Sciatic nerve (tissue), 2 donors: Measurements from ENCODE around the gene TUBD1. TPM values are rescaled to one million over a fixed set of nuclear protein-coding genes. Genes with fewer than 3 reads are reported as not detected.
"Not testable (repeated sequence)": the region's sequence is repeated elsewhere in the genome, so short reads cannot be mapped to it uniquely, and the experiment has no call there.

Experiments used
- ATAC-seq: fragments of 200-7000 bp; cut with Tn5 transposase; one replicate; pipeline ENCODE4 v1.9.1; 2020; ENCODE audit warnings: mild to moderate bottlenecking, moderate library complexity
- DNase-seq: peaks from one replicate; pipeline ENCODE4 v3.0.0-alpha.2; 2020; ENCODE audit warnings: low spot score
- intact Hi-C: fragments of 100-400 bp; cut with DNase I; formaldehyde crosslinking; loops from one replicate; pipeline ENCODE4 v1.14.2; 2022
- total RNA-seq: library from RNA; stranded (reverse); fragmentation: NEBNext Ultra II Directional; extraction: Animal tissue kit (Norgen Biotek cat#: 25700); gene quantifications from one replicate; pipeline ENCODE4 v1.2.1, GENCODE V29; 2021
- donor health status: DM: no; HTN: no; CAD: no.
- donor health status: DM: no; HTN: no; CAD: no.

The TUBD1 gene
- total RNA-seq, 1 donor from 2014 or later = 12.6 TPM

DNA sequence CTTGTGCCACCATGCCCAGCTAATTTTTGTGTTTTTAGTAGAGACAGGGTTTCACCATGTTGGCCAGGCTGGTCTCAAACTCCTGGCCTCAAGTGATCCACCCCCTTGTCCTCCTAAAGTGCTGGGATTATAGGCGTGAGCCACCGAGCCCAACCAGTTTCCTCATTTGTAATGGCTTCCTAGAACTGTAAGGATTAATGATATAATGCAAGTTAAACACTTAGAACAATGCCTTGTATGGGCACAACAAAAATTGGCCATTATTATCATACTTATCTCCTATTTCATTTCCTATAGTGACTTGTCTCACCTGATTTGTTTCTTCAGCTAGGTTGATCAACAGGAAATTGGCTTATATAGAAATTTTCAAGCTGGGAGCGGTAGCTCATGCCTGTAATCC is 14.1 kb downstream of the TUBD1 start:
- DNase-seq = no peak
- intact Hi-C loops = no loop called here

GRCh38 chr17:59877965-59878364 is 14.8 kb downstream of the TUBD1 start:
- ATAC-seq = no peak
- DNase-seq = peak; percentile 8
- intact Hi-C loops = no loop called here

More for the DNA sequence above, 14.1 kb downstream of the TUBD1 start:
- ATAC-seq = no peak

- DNase-seq (no peak), ATAC-seq (no peak)
- intact Hi-C loops = no loop called here
Measured at GRCh38 chr17:59876107-59876506, 16.6 kb downstream of the TUBD1 start.

GRCh38 chr17:59874376-59874775 is 18.4 kb downstream of the TUBD1 start:
- ATAC-seq (no peak), DNase-seq (no peak)
- intact Hi-C loops = no loop called here

GRCh38 chr17:59873414-59873813 is 19.3 kb downstream of the TUBD1 start:
- ATAC-seq, intact Hi-C loops, DNase-seq: not testable (repeated sequence)

- intact Hi-C loops = no loop called here
- ATAC-seq = no peak
- DNase-seq = no peak
Measured at GRCh38 chr17:59872351-59872750, 20.4 kb downstream of the TUBD1 start.

DNA sequence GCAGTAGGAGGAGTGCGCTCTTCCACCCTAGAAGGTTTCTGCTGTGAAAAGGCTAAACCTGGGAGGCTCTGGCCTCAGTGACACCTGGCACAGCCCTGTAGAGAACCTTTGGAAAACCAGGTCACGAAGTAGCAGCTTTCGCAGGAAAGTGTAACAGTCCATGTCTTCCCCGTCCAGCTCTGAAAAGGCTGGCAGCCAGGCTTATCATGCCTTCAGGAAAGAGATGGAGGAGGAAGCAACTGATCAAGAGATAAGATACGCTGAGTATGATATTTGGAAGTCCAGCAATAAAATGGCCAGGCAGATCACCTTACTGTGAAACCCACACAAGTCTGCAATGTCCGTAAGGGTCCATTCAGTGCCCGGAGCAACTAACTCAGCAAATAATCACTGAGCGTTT is 22.3 kb downstream of the TUBD1 start:
- ATAC-seq (no peak), DNase-seq (peak; percentile 21)
- intact Hi-C loops = no loop called here

GRCh38 chr17:59869941-59870218 is 22.9 kb downstream of the TUBD1 start:
- ATAC-seq = no peak
- no peak for DNase-seq
- intact Hi-C loops = no loop called here

DNA sequence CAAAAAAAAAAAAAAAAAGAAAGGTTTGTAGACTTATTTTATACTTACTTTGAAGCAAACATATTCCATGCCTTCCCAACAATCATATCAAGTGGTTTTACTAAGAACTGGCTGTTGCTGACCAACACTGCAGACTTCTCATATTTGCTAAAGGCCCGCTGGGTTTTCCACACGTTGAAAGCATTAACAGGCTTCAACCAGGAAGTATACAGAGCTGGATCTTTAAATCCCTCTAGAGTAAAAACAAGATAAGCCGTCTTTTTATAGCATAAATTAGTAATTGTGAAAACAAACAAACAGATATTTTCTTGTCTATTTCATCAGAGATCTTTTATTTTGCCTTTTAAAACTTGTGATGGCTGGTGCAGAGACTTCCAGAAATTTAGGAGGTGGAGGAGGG is 29.1 kb downstream of the TUBD1 start:
- intact Hi-C loops = no loop called here
- peak; percentile 49 for ATAC-seq
- DNase-seq = no peak

DNA sequence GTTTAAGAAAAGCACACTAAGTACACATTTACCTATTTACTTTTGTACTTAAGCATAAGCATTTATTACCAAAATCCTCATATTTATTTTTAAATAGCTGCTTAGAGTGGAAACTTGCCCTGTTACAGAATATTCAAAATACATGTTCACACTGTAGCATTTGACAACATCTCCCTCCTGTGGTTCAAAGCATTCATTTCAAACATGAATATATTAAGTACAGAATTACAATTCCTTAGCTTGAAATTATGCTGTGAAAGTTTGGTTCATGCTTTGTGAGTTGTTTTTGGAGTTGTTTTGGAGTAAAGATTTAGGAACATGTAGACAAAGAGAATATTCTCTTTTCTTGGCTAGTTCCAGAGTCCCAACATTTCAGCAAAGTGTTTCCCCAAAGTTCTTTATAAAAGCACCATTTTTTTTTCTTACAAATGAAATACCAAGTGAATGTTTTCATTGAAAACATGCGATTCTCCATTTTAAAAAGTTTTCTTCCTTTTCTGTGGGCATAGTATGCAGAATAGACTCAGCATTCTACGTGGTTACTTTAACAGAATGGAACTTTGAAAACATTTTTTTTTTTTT is 33.2 kb downstream of the TUBD1 start:
- ATAC-seq (peak; percentile 80), DNase-seq (no peak)
- intact Hi-C loops = no loop called here

GRCh38 chr17:59858932-59859331 is 33.8 kb downstream of the TUBD1 start:
- ATAC-seq (no peak), DNase-seq (peak; percentile 10)
- intact Hi-C loops = no loop called here

GRCh38 chr17:59858167-59858816 is 34.5 kb downstream of the TUBD1 start:
- ATAC-seq = no peak
- intact Hi-C loops = no loop called here
- DNase-seq = no peak

DNA sequence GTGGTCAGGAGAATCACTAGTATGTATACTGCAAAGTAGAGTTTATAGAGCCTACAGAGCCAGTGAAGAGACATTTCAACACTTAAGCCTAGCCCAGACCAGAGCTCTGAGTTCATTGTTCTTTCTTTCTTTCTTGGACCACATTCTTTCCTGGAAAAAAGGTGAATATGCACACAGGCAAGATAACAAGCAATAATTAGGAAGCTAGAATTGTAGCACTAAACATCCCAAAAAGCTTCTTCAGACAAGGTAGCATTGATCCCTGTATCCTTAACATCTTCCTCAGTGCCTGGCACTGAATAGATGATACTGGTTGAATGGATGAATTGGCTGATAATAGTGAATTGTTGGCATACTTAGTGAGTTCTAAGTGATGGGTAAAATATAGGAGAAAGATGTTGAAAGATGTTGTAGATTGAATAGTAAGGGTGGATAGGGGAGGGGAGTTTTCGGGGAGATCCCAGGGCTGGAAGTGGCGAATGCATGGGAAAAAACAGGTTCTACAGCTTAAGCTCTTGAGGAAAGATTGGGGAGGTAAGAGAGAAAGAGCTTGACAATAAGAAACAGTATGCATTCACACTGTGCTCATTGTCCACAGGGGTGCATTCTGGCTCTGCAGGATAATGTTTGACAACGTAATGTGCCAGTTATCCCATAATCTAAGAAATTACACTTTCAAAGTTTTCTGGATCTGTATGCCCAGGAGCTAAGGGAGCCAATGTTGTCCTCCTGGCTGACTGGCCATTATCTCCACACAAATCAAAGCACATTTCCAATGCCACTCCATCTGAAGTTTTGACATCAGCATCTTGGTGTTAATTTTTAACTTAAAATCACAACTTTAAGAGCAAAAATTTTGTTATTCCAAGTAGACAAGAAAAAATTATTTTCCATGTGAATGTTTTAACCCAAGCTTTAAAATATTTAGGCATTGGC is 35.6 kb downstream of the TUBD1 start:
- intact Hi-C loops = no loop called here
- ATAC-seq = no peak

GRCh38 chr17:59853919-59854729 is 38.6 kb downstream of the TUBD1 start:
- intact Hi-C loops, ATAC-seq, DNase-seq: not testable (repeated sequence)

More for the DNA sequence above, 35.6 kb downstream of the TUBD1 start:
- DNase-seq = no peak

GRCh38 chr17:59853168-59853918 is 39.4 kb downstream of the TUBD1 start:
- intact Hi-C loops = no loop called here
- DNase-seq (no peak), ATAC-seq (no peak)

GRCh38 chr17:59852847-59853167 is 39.9 kb downstream of the TUBD1 start:
- ATAC-seq, intact Hi-C loops, DNase-seq: not testable (repeated sequence)

- intact Hi-C loops = no loop called here
- DNase-seq (peak; percentile 73), ATAC-seq (peak; percentile 78)
Measured at GRCh38 chr17:59851439-59852375, 41.0 kb downstream of the TUBD1 start.

DNA sequence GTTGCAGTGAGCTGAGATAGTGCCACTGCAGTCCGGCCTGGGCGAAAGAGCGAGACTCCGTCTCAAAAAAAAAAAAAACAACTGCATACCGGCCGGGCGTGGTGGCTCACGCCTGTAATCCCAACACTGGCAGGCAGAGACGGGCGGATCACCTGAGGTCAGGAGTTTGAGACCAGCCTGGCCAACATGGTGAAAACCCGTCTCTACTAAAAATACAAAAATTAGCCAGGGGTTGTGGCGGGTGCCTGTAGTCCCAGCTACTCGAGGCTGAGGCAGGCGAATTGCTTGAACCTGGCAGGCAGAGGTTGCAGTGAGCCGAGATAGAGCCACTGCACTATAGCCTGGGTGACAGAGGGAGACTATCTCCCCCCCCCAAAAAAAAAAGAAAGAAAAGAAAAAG is 42.4 kb downstream of the TUBD1 start:
- DNase-seq, ATAC-seq, intact Hi-C loops: not testable (repeated sequence)
